ENCODE measurements around the gene CDC14B.
"Not testable (repeated sequence)": the region's sequence is repeated elsewhere in the genome, so short reads cannot be mapped to it uniquely, and the experiment has no call there.

CDC14B gene

GRCh38 chr9:96621618-96622017 is 2.0 kb upstream of the CDC14B start:
- no peak for DNase-seq

GRCh38 chr9:96620832-96621269 is 1.2 kb upstream of the CDC14B start:
- DNase-seq = no peak

- no peak for DNase-seq
Observed at GRCh38 chr9:96620181-96620514, 505 bp upstream of the CDC14B start.

GRCh38 chr9:96619124-96619465 is 548 bp downstream of the CDC14B start:
- DNase-seq = no peak

- no peak for DNase-seq
Observed at GRCh38 chr9:96618209-96619123, 1.2 kb downstream of the CDC14B start.

GRCh38 chr9:96617439-96618185 is 2.0 kb downstream of the CDC14B start:
- DNase-seq = no peak

GRCh38 chr9:96616817-96617438 is 2.7 kb downstream of the CDC14B start:
- no peak for DNase-seq

GRCh38 chr9:96615411-96615810 is 4.2 kb downstream of the CDC14B start:
- no peak for DNase-seq

GRCh38 chr9:96614664-96615063 is 5.0 kb downstream of the CDC14B start:
- DNase-seq = not testable (repeated sequence)

- DNase-seq = no peak
Observed at GRCh38 chr9:96612966-96613589, 6.6 kb downstream of the CDC14B start.

- DNase-seq = no peak
Observed at GRCh38 chr9:96612105-96612965, 7.3 kb downstream of the CDC14B start.

GRCh38 chr9:96611302-96611701 is 8.3 kb downstream of the CDC14B start:
- DNase-seq = no peak

GRCh38 chr9:96609732-96610131 is 9.9 kb downstream of the CDC14B start:
- no peak for DNase-seq

GRCh38 chr9:96607971-96608370 is 11.7 kb downstream of the CDC14B start:
- no peak for DNase-seq

- DNase-seq = no peak
Observed at GRCh38 chr9:96605328-96605727, 14.3 kb downstream of the CDC14B start.

GRCh38 chr9:96604004-96604319 is 15.7 kb downstream of the CDC14B start:
- DNase-seq = no peak

GRCh38 chr9:96603305-96604003 is 16.2 kb downstream of the CDC14B start:
- no peak for DNase-seq

GRCh38 chr9:96599298-96599697 is 20.3 kb downstream of the CDC14B start:
- no peak for DNase-seq

- no peak for DNase-seq
Observed at GRCh38 chr9:96596601-96597111, 23.0 kb downstream of the CDC14B start.

GRCh38 chr9:96587338-96588315 is 32.0 kb downstream of the CDC14B start:
- DNase-seq = no peak
